Stimulated activated CD4-positive, alpha-beta T cell treated with anti-CD3 and anti-CD28 coated beads, Interleukin-15, amount 100 ng/mL, for 1 hour (primary cell): Measurements from ENCODE around the gene PAOX.
"Not testable (repeated sequence)": the region's sequence is repeated elsewhere in the genome, so short reads cannot be mapped to it uniquely, and the experiment has no call there.

Source experiments
- DNase-seq, 2 donors: peaks; one replicate each; pipeline ENCODE4 v3.0.0-alpha.2; 2020; ENCODE audit warnings: low read depth in 1 of 2, low spot score in 1 of 2

Gene PAOX

DNA sequence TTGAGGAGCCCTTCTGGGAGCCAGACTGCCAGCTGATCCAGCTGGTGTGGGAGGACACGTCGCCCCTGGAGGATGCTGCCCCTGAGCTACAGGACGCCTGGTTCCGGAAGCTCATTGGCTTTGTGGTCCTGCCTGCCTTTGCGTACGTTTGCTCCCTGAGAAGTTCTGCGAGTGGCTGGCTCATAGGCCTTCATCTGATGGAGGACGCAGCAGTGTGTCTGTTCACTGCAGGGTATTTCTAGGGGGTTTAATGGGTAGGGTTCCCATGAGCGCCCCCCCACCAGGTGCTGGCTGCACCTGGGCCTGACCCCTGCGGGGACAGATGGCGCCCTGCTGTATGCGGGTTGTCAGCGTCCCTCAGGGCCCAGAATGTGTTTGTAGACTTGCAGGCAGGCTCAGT, 5.0 kb downstream of the PAOX start:
- DNase-seq: no peak

DNA sequence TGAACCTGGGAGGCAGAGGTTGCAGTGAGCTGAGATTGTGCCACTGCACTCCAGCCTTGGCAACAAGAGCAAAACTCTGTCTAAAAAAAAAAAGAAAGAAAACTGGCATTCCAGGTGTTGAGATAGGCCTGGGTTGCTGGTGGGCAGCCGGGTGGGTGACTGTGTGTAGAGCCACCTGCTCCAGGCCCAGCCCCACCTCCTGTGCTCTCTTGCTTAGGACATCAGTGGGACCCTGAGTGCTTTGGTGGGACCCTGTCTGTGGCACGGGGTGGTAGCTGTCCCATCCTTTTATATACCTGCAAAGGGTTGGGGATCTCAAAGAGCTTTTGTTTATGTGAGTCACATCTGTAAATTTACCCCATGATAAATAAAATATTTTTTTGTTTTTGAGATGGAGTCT, 6.2 kb downstream of the PAOX start:
- no peak for DNase-seq

DNA sequence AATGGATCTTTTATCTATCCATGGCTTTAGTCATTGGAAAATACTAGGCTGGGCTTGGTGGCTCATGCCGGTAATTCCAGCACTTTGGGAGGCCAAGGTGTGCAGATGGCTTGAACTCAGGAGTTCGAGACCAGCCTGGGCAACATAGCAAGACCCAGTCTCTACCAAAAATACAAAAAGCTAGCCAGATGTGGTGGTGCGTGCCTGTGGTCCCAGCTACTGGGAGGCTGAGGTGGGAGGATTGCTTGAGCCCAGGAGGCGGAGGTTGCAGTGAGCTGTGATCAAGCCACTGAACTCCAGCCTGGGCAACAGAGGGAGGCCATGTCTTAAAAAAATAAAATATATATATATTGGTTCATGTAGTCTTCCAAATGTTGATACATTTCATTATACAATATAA, 7.9 kb downstream of the PAOX start:
- DNase-seq: not testable (repeated sequence)

DNA sequence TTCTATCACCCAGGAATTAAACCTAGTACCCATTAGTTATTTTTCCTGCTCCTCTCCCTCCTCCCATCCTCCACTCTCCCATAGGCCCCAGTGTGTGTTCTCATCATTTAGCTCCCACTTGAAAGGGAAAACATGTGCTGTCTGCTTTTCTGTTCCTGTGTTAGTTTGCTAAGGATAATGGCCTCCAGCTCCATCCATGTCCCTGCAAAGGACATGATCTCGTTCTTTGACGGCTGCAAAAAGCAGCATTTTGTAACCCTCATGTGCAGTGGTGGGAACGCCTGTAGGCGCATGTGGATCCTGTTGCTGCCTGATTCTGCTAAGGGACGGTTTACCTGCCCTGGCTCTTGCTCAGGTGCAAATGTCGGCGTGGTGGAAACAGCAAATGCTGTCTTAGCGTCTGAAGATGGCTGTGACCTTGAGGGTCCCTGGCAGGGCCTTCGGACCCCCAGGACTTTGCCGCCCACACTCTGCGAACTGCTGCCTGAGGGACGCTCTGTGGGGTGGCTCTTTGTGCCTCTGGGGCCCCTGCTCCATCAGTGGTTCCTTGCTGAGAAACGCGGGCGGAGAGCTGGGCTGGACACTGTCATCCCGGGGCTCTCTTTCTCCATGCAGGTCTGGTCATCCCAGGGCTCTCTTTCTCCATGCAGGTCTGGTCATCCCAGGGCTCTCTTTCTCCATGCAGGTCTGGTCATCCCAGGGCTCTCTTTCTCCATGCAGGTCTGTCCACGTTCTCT, 9.3 kb downstream of the PAOX start:
- DNase-seq: no peak

DNA sequence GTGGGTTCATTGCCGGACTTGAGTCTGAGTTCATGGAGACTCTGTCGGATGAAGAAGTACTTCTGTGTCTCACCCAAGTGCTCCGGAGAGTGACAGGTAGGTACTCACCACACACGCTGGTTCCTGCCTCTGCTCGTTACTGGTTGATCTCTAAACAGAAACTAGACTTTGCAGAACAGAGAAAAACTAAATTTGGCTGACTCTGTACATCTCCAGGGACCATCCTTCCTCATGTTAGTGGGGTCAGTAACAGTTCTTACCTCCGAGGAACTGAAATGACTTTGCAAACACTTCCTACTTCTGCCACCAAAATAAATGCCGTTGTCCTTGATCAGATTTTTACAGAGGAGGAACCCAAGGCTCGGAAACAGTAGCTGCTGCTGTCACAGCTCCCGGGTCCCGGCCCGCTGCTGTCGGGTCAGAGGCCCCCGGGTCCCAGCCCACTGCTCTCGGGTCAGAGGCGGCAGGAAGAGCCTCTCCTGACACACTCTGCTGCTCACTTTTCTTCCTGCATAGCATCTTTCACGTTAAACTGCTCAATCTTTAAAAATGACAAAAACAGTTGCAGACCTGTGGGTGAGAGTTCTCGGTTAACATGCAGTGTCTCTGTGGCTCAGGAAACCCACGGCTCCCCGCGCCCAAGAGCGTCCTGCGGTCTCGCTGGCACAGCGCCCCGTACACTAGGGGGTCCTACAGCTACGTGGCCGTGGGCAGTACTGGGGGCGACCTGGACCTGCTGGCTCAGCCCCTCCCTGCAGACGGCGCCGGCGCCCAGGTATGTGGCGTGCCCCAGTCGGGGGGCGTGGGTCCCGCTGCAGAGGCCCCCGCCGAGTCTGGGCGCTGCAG, 10.1 kb downstream of the PAOX start:
- DNase-seq: no peak

DNA sequence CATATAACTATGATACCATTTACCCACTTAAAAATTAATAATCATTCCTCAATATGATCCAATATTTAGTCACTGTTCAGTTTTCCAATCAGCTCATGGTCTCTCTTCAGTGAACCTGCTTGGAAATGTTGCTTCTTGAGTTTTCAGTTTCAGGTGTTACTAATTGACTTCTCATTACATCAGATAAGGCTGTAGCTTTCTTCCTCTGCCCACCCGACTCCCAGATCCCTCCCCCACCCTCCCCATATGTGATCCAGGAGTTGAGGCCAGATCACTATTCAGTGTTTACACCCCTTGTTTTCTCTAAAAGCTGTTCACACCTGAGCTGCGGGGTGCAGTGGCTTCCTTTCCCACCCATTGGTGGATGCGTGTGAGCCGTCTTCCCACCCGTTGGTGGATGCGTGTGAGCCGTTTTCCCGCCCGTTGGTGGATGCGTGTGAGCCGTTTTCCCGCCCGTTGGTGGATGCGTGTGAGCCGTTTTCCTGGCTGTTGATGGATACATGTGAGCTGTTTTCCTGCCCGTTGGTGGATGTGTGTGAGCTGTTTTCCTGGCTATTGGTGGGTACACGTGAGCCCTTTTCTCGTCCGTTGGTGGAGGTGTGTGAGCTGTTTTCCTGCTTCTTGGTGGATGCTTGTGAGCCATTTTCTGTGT, 11.7 kb downstream of the PAOX start:
- no peak for DNase-seq

DNA sequence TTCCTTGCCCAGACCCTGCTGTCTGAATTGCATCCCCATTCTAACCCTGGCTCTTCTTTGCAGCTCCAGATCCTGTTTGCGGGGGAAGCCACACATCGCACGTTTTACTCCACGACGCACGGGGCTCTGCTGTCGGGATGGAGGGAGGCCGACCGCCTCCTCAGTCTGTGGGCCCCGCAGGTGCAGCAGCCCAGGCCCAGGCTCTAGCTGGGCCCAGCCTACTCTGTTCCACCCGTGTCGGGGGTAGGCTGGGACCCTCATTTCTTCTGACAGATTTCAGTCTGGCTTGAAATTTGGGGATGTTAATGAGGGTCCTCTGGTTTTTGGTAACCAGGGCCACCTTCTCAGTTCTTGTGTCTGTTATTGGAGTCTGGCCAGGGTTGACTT, 12.2 kb downstream of the PAOX start:
- DNase-seq: no peak

DNA sequence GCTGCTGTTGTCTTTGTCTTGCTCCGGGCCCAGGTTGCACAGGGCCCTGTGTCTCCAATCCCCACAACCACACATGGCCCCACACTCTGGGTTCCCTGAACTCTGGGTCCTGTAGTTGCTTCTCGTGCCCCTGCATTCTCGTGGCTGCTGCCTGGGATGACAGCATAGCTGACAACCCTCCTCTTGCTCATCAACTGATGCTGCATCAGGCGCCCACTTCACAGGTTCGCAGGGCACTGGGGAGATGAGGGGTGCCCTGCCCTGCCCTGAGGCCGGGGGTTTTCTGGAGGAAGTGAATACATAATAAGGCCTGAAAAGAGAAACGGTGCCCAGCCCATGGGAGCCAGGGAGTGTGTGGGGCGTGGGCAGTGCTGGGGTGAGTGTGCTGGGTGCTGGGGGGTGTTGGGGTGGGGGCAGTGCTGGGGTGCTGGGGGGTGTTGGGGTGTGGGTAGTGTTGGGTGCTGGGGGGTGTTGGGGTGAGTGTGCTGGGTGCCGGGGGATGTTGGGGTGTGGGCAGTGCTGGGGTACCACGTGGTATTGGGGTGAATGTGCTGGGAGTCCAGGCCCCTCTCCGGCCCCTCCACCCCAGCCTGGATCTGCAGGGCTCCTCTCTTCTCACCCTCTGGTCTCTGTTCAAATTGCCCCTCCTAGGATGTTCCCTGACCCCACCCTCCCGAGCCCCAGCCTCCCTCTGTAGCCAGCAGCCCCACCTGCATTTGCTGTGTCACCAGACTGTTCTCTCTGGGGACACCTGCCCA, 12.9 kb downstream of the PAOX start:
- DNase-seq: no peak

DNA sequence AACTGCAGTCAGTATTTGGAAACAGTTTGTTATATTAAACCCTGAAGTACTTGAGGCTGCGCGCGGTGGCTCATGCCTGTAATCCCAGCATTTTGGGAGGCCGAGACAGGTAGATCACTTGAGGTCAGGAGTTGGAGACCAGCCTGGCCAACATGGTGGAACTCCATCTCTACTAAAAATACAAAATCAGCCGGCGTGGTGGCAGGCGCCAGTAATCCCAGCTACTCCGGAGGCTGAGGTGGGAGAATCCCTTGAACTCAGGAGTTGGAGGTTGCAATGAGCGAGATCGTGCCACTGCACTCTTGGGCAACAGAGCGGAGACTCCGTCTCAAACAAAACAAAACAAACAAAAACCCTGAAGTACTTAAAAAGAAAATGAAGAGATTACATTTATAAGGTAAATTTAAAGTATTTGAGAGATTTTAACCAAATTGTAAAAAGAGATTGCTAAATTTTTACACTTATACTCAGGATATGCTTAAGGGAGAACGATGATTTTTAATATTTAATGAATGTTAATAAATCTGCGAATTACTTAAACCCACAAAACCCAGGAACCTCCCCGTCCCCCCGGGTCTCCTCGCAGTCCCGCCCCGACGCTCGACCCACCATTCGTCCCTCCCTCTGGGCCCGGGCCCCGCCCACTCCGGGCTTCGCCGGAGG, 14.5 kb downstream of the PAOX start:
- no peak for DNase-seq

DNA sequence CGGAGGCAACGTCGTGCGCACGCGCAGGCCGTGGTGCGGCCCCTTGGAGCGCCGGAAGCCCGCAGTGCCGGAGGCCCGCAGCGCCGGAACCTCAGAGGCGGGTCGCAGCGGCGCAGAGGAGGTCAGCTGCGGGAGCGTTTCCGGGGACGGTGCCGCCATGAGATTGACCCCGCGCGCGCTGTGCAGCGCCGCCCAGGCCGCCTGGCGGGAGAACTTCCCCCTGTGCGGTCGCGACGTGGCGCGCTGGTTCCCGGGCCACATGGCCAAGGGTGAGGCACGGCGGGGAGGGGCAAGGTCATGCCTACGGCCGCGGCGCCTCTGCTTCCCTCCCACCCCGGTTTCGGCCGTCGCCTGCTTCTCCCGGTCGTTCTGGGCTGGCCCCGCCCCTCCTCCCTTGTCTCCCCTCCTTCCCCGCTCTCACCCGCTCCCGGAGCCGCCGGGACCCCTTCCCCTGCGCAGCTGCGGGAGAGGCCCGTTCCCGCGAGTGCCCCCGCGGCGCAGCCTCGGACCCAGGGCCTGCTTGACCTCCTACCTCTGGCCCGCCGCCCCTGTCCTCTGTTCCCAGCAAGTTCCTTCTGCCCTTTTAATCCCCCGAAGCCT, 15.1 kb downstream of the PAOX start, which contains the start of gene MTG1:
MTG1 (plus strand) TSS at position 94 of the 600 bp plus-strand sequence; CDS start at position 158, 64 bp downstream.
- DNase-seq: peak; percentile 87 to 93

DNA sequence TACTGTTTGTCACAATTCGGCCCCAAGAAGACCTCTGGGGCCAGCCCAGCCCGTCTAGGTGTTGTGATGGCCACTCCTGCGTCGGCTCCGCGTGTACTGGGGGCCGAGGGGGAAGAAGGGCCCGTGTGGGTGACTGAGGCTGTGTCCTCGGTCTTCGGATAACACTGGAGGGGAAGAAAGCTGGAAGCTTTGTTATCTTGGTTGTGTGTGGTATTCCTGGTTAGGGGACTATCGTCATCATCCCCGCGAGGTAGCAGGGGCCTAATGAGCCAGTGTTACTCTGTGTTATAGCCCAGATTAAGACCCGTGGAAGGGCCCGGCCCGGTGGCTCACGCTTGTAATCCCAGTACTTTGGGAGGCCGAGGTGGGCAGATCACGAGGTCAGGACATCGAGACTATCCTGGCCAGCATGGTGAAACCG, 15.7 kb downstream of the PAOX start:
- no peak for DNase-seq

DNA sequence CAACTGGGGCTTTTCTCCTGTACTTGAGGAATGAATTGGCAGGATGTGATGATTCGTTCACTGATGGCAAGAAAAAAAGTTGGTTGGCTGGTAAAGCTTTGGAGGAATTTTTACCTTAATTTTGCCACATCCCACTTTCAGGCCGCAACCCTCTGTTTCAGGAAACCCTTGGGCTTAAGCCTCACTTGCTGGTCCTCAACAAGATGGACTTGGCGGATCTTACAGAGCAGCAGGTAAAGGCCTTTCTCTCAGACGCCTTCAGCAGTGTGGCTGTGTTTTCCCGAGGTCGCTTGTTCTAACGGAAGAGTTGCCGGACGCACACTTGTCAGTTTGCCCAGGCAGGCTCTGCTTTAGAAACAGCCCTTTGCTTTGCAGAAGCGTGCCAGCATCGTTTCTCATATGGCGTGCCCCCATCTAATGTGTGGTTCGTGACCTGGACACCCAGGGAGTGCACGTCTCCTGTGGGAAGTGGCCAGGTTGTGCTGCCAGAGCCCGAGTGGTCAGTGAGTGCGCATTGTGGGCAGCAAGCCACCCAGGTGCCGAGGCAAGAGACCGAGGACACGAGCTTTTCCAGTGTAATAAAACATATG, 17.1 kb downstream of the PAOX start:
- no peak for DNase-seq

DNA sequence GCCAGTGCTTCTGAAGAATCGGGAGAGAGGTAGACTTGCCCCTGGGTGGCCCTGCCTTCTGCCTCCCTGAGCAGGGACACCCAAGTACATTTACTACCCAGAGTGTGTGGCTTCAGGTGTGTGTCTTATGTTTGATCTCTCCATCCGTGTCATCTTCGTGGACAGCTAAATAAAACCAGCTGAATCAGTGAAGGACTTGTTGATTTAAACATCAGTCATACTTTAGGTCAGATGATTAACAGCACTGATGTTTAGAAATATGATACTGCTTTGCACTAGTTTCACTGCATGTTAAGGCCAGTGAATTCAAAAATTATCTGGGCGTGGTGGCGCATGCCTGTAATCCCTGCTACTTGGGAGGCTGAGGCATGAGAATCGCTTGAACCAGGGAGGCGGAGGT, 18.9 kb downstream of the PAOX start:
- no peak for DNase-seq

DNA sequence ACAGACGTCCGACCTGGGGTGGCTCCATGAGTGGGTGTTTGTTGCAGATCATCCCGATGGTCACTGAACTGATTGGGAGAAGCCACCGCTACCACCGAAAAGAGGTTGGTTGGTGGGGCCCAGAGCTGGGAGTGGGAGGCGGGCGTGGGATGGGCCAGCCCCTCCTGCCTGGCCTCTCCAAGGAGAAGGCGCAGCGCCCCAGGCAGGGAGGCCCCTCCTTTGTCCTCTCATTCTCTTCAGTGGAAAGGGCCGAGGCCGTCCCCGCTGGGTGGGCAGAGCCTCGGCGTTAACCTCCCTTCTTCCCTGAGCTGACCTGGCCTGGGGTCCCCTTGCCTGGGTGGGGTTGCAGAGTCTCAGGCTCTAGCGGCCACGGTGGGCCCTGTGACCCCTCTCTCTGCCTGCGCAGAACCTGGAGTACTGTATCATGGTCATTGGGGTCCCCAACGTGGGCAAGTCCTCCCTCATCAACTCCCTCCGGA, 20.1 kb downstream of the PAOX start:
- DNase-seq: no peak

DNA sequence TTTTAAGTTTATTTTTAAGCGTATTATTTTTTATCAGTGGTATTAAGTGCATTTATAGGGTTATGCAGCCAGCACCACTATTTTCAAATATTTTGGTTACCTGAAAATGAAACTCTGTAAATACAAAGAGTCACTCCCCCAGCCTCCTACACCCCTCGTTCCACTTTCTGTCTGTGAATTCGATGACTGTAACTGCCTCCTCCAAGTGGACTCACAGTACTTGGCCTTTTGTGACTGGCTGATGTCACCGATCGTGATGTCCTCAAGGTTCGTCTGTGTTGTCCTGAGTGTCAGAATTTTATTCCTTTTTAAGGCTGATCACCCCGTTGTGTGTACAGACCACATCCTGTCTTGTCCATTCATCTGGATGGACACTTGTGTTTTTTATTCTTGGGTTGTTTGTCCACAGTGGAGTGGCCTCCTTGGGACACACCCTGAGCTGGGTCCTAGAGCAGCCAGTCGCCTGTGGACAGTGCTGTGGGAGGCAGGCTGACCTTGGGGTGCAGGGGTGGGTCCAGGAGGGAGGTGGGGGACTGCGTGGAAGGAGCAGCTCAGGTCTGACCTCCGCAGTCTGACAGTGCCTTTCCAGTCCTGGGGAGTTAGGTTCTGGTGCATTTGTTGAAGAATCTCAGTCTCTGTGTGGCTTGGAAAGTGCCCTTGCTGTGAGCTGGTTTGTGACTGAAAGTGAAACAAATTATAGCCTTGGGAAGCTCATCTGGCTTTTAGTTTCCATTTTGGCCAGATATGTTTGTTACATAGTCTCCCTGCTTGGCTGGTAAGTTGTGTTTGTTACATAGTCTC, 21.8 kb downstream of the PAOX start:
- no peak for DNase-seq

DNA sequence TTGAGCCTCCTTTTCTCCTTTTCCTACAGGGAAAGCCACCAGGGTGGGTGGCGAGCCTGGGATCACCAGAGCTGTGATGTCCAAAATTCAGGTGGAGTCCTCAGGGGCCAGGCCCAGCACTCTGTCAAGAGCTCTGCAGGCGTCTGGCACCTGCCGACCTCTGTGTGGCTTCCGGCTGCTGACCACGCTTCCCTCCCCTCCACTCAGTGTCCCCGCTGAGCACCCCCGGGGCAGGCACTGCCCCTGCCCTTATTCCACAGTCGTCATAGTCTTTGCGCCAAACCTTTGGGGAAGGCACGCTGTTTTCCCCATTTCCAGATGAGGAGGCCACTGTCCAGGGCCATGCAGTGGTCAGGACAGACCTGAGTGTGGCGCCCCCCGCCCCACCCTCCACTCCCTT, 22.4 kb downstream of the PAOX start:
- no peak for DNase-seq

DNA sequence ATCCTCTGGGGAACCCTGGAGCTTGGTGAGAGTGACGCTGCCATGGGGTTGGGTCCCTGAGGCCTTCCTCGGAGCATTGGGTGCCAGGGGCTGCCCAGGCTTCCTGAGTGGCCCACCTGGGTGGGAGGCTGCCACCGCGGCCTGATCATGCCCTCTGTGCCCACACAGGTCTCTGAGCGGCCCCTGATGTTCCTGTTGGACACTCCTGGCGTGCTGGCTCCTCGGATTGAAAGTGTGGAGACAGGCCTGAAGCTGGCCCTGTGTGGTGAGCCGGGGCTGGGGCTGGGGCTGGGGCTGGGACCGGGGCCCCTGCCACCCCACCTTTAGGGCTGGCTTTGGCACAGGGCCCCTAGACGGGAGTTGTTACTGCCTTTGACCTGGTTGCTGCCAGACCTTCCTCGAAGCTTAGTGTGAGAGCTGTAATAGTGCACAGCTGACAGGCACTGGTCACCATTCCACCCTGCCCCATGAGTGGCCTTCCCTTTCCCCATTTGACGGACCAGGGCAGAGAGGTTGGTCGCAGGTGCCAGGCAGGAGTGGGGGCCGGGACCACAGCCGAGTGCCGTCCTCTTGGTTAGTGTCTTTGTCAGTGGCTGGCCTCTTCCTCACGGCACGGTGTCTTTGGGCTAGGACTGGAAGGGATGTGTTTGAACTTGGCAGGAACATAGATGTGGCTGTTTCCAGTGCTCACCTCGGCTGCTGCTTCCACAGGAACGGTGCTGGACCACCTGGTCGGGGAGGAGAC, 23.1 kb downstream of the PAOX start:
- DNase-seq: no peak

DNA sequence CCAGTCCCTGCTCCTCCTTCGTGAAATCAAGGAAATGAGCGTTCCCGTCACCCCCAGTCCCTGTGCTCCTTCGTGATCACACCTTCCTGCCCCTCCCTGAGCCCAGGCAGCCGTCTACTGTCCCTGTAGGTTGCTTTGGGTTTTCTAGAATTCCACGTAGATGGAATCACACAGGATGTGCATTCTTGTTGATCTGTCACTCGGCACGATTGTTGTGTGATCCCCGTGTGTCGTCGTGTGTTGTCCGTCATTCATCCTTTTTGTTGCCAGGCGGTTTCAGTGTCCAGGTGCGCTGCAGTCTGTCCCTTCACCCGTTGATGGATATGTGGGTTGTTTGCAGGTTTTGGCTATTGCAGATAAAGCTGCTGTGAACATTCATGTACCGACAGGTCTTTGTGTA, 24.3 kb downstream of the PAOX start:
- no peak for DNase-seq
